Fibroblast of skin of abdomen (primary cell): ENCODE data around the gene ATG9B.

ENCODE experiments used
- DNase-seq: peaks from one replicate; pipeline ENCODE4 v3.0.0-alpha.2; 2013

The ATG9B gene

DNA sequence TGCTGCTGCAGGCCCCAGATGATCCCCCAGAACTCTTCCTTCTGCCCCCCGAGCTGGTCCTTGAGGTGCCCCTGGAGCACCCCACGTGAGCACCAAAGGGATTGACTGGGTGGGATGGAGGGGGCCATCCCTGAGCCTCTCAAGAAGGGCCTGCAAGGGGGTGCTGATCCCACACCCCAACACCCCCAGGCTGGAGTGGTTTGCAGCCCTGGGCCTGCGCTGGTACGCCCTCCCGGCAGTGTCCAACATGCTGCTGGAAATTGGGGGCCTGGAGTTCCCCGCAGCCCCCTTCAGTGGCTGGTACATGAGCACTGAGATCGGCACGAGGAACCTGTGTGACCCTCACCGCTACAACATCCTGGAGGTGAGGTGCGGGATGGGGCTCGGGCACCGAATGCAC lies 25.3 kb downstream of the ATG9B start:
- DNase-seq, result no peak

DNA sequence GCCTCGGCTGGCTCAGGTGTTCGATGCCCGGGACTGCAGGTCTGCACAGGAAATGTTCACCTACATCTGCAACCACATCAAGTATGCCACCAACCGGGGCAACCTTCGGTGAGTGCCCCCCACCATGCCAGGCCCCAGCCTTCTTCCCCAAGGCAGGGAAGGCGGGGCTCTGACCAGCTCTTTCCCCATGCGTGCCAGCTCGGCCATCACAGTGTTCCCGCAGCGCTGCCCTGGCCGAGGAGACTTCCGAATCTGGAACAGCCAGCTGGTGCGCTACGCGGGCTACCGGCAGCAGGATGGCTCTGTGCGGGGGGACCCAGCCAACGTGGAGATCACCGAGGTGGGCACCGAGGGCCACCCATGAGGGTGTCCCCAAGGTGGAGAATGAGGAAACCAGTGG lies 26.0 kb downstream of the ATG9B start:
- DNase-seq, result no peak

DNA sequence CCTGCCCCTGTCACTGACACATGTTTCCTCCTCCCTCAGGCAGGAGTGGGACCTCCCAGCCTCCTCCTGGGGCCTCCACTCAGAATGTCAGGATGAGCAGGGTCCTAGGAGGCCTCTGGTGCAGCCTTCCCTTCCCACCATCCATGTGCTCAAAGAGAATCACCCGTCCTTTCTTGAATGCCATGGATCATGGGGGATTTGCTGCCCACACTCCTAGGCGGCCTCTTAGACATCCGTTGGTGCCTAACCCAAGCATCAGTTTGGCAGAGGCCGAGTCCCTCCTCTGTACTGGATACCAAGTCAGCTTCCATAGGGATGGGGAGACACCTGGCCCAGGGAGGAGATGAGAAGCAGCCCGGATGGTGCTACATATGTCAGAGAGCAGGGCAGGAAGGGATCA lies 26.5 kb downstream of the ATG9B start:
- DNase-seq, result no peak

DNA sequence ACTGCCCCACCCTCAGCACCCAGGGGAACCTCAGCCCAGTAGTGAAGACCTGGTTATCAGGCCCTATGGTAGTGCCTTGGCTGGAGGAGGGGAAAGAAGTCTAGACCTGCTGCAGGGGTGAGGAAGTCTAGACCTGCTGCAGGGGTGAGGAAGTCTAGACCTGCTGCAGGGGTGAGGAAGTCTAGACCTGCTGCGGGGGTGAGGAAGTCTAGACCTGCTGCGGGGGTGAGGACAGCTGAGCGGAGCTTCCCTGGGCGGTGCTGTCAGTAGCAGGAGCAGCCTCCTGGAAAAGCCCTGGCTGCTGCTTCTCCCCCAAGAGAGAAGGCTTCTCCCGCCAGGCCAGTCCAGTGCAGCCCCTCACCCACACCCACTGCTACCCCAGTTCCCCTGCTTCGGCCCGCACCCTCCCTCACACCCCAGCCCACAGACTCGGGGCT lies 27.2 kb downstream of the ATG9B start:
- DNase-seq, result no peak

DNA sequence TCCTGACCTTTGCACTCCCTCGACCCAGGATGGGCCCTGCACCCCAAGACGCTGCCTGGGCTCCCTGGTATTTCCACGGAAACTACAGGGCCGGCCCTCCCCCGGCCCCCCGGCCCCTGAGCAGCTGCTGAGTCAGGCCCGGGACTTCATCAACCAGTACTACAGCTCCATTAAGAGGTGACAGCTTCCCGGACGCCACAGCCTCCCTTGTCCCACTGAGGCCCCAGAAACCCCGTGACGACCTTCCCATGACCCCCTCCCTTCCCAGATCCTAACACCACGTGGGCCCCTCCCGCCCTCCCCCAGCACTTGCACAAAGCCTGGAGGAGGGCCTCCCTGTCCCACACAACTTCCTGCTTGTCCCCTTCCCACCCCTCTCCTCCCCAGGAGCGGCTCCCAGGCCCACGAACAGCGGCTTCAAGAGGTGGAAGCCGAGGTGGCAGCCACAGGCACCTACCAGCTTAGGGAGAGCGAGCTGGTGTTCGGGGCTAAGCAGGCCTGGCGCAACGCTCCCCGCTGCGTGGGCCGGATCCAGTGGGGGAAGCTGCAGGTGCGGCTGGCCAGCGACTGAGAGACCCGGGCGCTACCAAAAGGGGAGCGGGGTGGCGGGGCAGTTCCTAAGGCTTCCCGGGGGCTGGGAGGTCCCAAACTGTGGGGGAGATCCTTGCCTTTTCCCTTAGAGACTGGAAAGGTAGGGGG lies 27.8 kb downstream of the ATG9B start:
- no peak for DNase-seq

DNA sequence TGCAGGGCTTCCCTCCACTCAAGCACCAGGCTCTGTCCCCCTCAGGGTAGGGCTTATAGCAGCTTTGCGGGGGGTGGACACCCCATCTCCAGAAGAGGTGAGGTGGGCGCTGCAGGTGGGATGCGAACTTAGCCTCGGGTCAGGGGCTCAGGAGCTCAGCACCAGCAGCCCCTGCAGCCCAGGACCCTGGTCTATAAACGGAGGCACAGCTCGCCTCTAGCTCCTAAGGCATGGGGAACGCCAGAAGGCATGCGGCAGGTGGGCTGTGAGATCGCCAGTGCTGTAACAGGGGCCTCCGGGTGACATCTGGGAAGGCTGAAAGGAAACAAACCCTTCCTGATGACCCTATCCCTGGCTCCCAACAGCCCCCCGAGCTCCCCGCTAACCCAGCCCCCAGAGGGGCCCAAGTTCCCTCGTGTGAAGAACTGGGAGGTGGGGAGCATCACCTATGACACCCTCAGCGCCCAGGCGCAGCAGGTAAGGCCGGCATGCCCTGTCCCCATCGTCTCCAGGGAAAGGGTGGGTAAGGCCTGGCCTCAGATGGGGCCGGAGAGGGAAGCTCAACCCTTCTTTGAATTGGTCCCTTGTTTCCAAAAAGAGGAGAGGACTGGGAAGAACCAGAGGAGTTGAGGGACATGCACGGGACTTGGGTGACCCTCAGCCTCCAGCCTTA lies 29.3 kb downstream of the ATG9B start:
- DNase-seq, result no peak

DNA sequence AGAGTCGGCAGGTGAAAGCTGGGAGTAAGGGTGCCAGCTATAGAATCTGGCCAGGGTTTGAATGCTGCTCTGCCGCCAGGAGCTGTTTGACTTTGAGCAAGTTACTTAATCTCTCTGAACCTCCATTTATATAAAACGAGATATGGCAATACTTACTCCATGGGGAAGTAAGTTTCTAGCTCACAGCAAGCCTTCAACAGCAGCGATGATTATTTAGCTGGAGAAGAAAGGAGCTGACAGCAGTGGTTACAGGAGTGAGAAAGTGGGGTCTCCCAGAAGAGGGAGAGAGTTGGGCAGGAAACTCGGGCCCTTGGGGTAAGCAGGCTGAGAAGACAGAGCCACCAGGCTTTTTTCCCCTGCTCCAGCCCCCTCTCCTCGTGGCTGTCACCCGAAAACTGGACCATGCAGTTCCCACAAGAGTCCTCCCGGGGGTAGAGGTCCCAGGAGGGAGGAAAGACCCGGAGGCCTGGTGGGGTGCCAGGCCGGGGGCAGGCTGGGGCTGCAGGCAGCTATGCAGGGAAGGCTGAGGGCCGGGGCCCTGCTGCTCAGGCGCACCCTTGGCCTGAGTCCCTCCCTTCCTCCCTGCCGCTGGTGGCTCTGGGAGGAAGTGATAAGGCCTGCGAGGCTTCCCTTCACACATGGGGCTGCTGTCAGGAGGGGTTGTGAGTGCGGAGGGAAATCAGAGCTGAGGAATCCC lies 30.0 kb downstream of the ATG9B start:
- no peak for DNase-seq

DNA sequence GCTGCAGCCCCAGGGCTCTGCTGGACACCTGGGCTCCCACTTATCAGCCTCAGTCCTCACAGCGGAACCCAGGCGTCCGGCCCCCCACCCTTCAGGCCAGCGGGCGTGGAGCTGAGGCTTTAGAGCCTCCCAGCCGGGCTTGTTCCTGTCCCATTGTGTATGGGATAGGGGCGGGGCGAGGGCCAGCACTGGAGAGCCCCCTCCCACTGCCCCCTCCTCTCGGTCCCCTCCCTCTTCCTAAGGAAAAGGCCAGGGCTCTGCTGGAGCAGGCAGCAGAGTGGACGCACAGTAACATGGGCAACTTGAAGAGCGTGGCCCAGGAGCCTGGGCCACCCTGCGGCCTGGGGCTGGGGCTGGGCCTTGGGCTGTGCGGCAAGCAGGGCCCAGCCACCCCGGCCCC lies 30.8 kb downstream of the ATG9B start:
- DNase-seq, result no peak

DNA sequence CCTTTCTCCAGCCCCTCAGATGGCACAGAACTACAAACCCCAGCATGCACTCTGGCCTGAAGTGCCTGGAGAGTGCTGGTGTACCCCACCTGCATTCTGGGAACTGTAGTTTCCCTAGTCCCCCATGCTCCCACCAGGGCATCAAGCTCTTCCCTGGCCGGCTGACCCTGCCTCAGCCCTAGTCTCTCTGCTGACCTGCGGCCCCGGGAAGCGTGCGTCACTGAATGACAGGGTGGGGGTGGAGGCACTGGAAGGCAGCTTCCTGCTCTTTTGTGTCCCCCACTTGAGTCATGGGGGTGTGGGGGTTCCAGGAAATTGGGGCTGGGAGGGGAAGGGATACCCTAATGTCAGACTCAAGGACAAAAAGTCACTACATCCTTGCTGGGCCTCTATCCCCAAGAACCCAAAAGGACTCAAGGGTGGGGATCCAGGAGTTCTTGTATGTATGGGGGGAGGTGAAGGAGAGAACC lies 31.4 kb downstream of the ATG9B start:
- DNase-seq, result no peak

DNA sequence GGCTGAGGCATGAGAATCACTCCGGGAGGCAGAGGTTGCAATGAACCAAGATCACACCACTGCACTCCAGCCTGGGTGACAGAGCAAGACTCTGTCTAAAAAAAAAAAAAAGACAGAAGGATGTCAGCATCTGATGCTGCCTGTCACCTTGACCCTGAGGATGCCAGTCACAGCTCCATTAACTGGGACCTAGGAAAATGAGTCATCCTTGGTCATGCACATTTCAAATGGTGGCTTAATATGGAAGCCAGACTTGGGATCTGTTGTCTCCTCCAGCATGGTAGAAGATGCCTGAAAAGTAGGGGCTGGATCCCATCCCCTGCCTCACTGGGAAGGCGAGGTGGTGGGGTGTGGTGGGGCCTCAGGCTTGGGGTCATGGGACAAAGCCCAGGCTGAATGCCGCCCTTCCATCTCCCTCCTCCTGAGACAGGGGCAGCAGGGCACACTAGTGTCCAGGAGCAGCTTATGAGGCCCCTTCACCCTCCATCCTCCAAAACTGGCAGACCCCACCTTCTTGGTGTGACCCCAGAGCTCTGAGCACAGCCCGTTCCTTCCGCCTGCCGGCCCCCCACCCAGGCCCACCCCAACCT lies 32.1 kb downstream of the ATG9B start:
- no peak for DNase-seq

DNA sequence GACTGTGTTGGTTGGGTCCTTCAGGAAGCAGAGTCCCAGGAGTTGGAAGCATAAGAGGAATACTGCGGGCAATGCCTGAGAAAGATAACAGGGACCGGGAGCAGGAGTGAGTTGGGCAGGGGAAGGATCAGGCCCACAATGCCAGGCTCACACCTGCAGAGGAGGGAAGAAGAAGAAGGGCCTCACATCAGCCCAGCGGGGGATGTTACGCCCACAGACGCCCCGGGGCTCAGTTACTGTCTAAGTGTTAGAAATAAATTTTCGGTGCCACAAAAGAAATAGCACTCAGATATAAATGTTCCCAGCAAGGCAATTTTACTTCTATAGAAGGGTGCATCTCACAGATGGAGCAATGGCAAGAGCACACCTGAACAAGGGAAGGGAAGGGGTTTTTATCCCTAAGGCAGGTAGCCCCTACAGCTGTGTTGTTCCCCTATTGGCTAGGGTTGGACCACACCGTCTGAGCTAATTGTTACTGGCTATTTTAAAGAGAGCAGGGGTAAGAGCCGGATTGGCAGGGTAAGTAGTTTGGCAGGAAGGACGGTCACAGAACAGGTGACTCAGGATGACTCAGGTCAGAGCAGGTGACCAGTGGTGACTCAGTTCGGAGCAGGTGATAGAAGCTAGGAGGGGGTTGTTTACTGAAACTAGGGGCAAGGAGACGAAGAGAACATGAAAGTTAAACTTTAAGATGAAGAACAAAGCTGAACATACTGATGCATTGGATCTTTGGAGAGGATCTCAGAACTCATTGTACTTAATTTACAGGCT lies 33.7 kb downstream of the ATG9B start, which contains the start of gene NOS3:
TSS of gene NOS3 (plus strand) at position 602 of the 771 bp plus-strand sequence. CDS start 2,787 bp downstream, outside the sequence.
- DNase-seq, result no peak

DNA sequence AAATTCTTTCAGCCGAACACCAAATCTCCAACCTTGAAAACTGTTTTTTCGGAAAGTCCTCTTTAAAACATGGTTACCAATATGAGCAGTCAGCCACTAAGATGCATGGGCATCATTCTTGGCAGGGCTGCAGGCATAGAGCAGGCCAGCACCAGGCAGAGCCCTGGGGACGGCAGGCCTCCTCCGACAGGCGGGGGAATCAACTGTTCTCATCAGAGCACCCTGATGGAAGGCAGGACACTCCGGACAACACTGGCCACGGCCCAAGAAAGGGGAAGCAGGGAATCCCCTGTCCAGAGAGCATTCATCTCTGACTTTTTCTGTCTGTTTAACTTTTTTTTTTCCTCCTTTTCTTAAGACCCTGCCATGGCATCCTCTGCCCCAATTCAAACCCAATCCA lies 34.8 kb downstream of the ATG9B start:
- no peak for DNase-seq

DNA sequence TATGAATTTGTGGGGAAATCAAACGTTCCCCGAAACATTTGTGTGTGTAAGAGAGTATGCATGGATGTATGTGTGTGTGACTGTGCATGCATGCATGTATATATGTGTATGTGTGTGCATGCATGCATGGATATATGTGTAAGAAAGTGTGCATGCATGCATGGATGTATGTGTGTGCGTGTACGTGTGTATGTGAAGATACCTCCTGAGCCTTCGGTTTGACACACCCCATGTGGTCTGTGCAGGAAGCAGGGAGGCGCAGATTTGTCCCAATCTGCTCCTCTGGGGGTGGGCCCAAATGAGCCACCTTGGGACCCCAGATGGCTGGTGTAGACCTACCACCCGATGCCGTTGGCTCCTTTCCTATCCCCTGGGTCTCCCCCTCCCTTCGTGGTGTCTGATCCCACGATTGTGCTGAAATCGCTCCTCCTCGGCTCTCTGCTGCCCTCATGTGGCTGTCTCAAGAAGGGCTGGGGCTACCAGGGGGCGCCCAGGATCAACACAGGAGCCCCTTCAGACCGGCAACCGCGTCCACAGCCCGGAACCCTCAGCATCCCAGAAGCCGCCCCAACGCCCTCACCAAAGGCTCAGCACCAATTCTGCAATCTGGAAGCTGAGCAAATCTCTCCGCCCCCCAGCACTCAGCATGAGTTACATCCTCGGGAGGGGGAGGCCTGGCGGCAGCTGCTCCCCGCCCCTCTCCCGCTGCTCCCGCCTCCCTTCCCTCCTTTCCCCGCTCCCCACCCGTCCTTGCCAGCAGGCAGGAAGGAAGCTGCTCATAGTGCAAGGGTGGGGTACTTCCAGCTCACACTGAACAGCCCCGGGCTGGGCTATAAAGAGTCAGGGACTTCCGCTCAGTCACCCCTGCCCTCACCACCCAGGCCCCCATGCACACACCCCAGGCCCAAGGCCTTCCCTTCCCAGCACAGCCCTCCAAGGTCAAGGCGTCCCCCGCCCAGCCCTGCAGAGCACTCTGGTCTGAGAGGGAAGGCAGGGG lies 35.8 kb downstream of the ATG9B start:
- DNase-seq, result peak; percentile 24

DNA sequence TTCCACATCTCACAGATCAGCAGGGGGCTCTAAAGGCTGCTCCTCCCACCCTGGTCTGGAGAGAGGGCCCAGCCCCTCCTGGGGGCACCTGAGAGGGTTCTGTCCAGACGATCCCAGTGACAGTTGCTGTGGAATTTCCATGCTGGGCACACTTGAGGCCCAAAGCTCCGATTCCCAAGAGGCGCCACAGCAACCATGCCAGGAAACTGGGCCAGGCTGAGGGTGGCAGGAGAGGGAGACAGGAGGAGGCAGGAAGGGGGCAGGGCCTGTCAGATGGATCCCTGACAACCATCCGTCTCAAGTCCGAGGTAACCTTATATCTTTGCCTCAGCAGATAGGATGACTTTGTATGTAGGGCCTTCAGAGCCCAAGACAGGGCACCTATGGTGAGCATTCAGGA lies 37.7 kb downstream of the ATG9B start:
- no peak for DNase-seq

DNA sequence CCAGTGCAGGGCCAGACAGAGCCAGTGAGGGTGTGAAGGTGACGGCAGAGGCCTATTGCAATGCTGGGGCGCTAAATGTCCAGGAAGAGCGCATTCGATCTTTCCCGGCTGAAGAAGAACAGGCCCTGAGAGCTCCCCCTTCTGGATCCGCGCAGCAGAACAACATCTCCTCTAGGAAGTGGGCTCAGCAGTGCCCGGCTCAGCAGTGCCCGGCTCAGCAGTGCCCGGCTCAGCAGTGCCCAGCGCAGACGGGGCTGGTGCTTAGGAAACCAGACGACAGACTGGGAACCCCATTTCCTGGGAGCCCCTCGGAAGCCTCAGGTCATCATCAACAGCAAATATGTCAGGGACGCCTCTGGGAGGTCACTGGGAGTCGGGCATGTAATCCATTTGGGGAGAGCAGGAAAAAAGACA lies 38.2 kb downstream of the ATG9B start:
- peak; percentile 28 for DNase-seq

DNA sequence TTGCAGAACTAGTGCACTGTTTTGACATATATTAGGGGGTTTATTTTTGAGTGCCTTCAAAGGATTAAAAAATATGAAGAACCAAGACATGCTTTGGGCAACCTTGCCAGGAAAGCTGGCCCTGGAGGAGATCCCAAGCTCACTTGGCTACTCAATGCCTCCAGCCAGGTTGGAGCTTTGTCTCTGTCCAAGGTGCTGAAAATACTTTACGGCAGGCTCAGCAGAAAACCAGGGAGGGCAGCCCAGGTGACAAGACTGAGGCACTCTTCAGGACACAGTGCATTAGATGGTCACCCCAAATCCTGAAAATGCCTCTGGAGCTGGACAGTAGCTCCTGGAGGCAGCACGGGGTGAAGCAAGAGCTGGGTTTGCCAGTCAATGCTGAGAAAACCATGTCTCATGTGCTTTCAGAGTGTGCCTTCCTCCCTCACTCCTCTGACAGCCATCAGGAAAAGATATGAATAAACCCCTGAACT lies 40.4 kb downstream of the ATG9B start:
- DNase-seq, result peak; percentile 30

DNA sequence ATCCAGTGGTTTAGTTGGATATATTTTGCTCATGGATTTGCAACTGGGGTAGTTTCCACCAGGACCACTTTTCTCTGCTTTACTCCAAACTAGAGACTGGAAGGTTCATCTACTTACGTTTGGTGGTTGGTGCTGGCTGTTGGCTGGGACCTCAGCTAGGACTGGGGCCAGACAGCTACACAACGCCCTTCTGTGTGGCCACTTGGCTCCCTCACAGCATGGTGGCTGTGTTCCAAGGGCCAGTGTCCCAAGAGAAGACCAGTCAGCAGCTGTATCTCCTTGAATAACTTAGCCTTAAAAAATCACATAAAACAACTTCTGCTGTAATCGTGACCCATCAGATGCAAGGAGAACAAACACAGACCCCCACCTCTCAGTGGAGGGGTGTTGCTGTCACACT lies 41.9 kb downstream of the ATG9B start:
- DNase-seq, result no peak

DNA sequence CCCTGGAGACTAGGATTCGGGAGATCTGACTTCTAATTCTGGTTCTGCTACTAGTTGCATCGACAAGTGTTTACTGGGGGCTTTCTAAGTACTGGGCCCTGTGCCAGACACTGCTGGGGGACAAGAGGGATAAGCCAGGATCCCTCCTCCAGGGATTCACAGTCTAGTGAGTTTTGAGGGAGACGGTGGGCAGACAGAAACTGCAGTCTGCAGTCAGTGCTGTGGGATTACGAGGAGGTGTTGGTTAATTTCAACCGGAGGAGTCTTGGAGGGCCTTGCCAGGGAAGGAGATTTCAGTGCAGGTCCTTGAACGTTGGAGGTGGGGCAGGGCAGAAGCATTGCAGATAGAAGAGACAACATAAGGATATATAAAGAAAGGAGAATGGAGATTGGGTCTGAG lies 42.6 kb downstream of the ATG9B start:
- DNase-seq, result no peak

DNA sequence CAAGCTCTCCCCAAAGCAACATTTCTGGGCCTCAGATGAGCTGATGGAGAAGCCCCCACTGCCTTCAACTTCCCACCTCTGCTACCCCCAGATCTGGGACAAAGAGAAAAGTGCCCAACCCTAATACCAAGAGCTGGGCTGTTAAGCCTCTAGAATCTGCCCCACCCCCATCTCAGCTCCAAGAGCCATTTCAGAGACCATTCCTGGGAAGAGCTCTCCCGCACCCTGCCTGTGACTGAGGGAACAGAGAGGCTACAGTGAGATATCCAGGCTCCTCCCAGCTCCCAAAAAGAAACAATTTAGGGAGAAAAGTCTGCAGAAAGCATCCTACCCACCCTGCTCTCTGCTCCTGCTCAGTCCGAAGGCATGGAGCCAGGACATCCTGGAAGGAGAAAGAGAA lies 43.6 kb downstream of the ATG9B start:
- DNase-seq, result no peak

DNA sequence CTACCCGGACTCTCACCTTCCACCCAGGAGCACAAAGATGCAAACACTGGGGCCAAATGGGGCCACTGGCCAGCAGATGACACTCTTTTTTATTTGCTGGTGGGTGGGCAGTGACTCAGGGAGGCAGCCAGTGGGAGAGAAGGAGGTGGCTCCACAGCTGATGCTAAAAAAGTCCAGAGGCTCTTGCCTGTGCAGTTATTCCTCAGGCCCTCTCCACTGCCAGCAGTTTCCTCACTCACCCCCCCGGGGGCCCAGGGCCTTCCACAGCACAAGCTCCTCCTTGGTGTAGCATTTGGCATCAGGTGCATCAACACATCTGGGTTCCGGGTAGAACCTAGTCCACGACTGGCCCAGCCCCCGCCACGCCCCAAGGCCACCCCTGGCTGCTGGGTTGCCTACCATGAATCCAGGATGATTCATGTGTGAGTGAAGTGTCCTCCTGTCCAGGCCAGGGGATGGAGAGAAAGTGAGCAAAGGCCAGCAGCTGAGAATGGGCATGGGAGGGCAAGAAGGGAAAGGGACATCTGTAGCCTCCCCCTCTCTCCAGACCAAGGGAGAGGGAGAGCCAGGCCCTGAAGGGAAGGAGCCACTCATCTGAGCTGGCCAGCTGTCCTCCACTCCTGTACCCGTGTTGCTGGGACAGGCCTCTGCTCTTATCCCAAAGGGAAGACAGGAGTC lies 44.4 kb downstream of the ATG9B start:
- no peak for DNase-seq
